SH-SY5Y (cell line): ENCODE measurements around the gene UQCC2.

Source experiments
- GATA2 ChIP-seq: IDR thresholded peaks from 2 replicates; pipeline ENCODE4 v1.6.1; 2011; ENCODE audit warnings: mild to moderate bottlenecking, low read depth, low read length
- GATA3 ChIP-seq: IDR thresholded peaks from 2 replicates; pipeline ENCODE4 v1.6.1; 2011; ENCODE audit warnings: low read depth, mild to moderate bottlenecking, low read length, moderate library complexity

- TF ChIP-seq GATA3 (no peak), GATA2 (no peak)
Measured at GRCh38 chr6:33678233-33678931, 33.1 kb downstream of the UQCC2 start.
